ENCODE data around the gene ENTPD3. TPM values are rescaled to one million over a fixed set of nuclear protein-coding genes. Genes with fewer than 3 reads are reported as not detected.
A peak's percentile ranks its signal among the peaks of the same experiment; 100 is the strongest.

The ENTPD3 gene
- total and polyA plus RNA-seq, 2 of the 13 experiments (the other 11 are each of a cell fraction or from before 2014, with no cell fraction given), result 0.07 TPM; not detected in 1

GRCh38 chr3:40456940-40457823, 70.2 kb downstream of the ENTPD3 start, which contains the start of gene RPL14 (continued):
- TF ChIP-seq ZNF891 (CRISPR knock-in tag; IDR thresholded peaks at IDR 0.05), result peak; percentile 89
- TF ChIP-seq ZNF232 (CRISPR knock-in tag; IDR thresholded peaks at IDR 0.05; ENCODE audit: borderline replicate concordance), result peak; percentile 44; the same call in 1 of the 2 replicates
- TF ChIP-seq ZFP62 (CRISPR knock-in tag; IDR thresholded peaks at IDR 0.05), result no peak
- no peak for TF ChIP-seq NKX3-1 (CRISPR knock-in tag; IDR thresholded peaks at IDR 0.05)
- peak; percentile 93 for TF ChIP-seq ZNF563 (CRISPR knock-in tag; IDR thresholded peaks at IDR 0.05)
- peak; percentile 98 for TF ChIP-seq ZFY (CRISPR knock-in tag; IDR thresholded peaks at IDR 0.05)
- no peak for TF ChIP-seq ZMAT5 (CRISPR knock-in tag; IDR thresholded peaks at IDR 0.05; ENCODE audit: borderline replicate concordance, low read depth)
- peak; percentile 96 for TF ChIP-seq GATAD1 (CRISPR knock-in tag; IDR thresholded peaks at IDR 0.05)
- TF ChIP-seq HNF4A (CRISPR knock-in tag; IDR thresholded peaks at IDR 0.05), result no peak
- TF ChIP-seq ZNF552 (CRISPR knock-in tag; IDR thresholded peaks at IDR 0.05; ENCODE audit: borderline replicate concordance), result peak; percentile 88; the same call in 1 of the 2 replicates
- TF ChIP-seq NFKB2 (CRISPR knock-in tag; IDR thresholded peaks at IDR 0.05; ENCODE audit: borderline replicate concordance), result peak; percentile 80; the same call in 1 of the 2 replicates
- peak; percentile 81 for TF ChIP-seq KMT2A (CRISPR knock-in tag; IDR thresholded peaks at IDR 0.05)
- peak; percentile 99 for TF ChIP-seq GMEB2 (CRISPR knock-in tag; IDR thresholded peaks at IDR 0.05; ENCODE audit: low read depth)
- no peak for TF ChIP-seq ZNF597 (CRISPR knock-in tag; IDR thresholded peaks at IDR 0.05)
- TF ChIP-seq ZFAT (CRISPR knock-in tag; conservative IDR thresholded peaks at IDR 0.05), result 0 out of 2 replicates have a peak, but pooled peaks have one; percentile 54
- no peak for TF ChIP-seq MLLT10 (CRISPR knock-in tag; IDR thresholded peaks at IDR 0.05)
- no peak for TF ChIP-seq DBP (CRISPR knock-in tag; IDR thresholded peaks at IDR 0.05; ENCODE audit: not compliant biosample characterization)
- TF ChIP-seq TRIM22 (IDR thresholded peaks at IDR 0.05), result no peak
- TF ChIP-seq THAP9 (CRISPR knock-in tag; IDR thresholded peaks at IDR 0.05; ENCODE audit: borderline replicate concordance), result no peak; the same call in 1 of the 2 replicates
- peak; percentile 85 for TF ChIP-seq HOXA3 (CRISPR knock-in tag; IDR thresholded peaks at IDR 0.05)
